GM21786 (cell line): ENCODE results near the gene TSC22D1.

Experiments
- ATAC-seq: cut with Tn5 transposase; IDR thresholded peaks from one replicate; pipeline ENCODE4 v1.9.1; 2021; ENCODE audit not compliant: unreplicated experiment

The TSC22D1 gene

GRCh38 chr13:44388427-44389059 lies 187.6 kb downstream of the TSC22D1 start:
- ATAC-seq: no peak

- no peak for ATAC-seq
Measured at GRCh38 chr13:44386913-44387556, 189.1 kb downstream of the TSC22D1 start.

DNA sequence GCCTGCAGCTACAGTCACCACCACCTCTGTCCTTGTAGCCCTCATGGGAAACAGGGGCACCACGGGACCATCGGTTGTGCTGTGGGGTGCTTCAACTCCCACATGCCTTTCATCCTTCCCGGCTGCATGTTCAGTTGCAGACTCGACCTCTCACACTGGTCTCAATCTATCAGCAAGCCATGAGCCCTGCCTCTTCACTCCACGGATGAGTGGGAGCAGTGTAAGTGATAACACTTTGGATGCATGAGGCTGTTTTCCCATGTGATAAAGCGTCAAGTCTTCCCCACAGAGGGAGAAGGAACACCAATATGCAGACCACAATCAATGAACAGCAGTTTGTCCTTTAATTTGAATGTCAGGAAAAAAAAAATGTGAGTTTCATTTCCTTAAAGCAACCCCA lies 190.3 kb downstream of the TSC22D1 start:
- no peak for ATAC-seq

DNA sequence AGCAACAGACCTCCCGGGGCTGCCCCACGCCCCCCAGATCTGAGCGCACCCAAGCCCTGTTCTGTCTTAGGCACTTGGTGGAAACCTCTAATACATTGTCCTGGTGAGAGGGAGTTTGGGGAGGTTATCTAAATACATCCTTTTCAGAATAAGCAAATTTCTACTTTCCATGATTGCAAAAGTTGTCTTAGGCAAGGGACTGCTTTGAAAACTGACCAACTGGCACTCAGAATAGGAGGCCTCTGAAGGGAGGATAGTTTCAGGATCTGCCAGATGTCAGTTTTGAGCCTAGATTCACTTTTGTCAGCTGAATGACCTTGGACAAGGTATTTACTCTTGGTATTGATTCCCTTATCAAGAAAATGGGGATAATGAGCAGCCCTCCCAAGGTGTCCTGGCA lies 190.7 kb downstream of the TSC22D1 start:
- ATAC-seq: no peak

- no peak for ATAC-seq
Measured at GRCh38 chr13:44384778-44385177, 191.4 kb downstream of the TSC22D1 start.

DNA sequence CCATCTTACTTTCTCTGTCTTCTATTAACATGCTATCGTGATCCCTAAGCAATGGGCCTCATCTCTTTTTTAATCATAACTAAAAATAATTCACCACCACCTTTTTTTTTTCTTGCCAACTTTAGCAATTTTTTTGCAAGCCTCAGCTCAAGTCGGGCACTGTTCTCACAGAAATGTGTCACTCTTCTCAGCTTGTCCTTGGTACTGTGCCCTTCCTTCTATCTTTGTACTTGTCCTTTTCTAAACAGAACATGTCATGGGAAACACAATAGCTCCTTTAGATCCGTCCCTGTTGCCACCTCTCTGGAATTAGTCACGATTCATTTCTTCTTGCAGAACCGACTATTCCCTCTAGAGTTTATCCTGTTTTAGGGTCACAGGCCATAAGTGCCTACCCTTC lies 192.2 kb downstream of the TSC22D1 start:
- ATAC-seq: no peak

DNA sequence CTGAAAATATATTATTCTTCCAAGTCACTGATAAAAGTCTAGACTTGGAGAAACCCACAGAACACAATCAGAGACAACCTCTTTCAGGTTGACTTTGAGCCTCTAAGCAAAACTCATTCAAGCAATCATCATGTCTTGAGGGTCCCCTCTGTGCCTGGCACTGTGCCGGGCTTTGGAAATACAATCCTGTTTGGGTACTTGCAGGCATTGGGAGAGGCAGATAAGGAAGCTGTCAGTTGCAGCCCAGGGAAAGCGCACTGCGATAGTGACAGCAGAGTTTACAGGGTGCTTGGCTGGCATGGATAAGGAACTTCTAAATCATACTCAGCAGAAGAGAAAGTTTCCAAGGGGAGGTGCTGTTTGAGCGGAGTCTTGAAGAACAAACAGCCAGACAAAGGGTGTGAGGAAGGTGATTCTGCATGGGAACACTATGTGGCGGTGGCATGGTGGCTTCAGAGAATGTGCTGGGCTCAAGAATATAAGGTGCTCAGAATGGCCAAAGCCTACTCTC lies 193.4 kb downstream of the TSC22D1 start:
- no peak for ATAC-seq
